M059J (cell line): ENCODE data around the gene DENND1C. TPM values are rescaled to one million over a fixed set of nuclear protein-coding genes. Genes with fewer than 3 reads are reported as not detected.

Experiments used
- DNase-seq: peaks from one replicate; pipeline ENCODE4 v3.0.0-alpha.2; 2012; ENCODE audit warnings: low read depth
- total RNA-seq: library from RNA; depleted of rRNA; stranded (reverse); fragments of >200 nt; shearing (Covaris generic); gene quantifications from 2 replicates; pipeline ENCODE4 v1.2.3, GENCODE V29; 2014; rRNA removed

The DENND1C gene
- total RNA-seq, 1 experiment from 2014 or later: not detected

GRCh38 chr19:6424939-6425731, 56.5 kb downstream of the DENND1C start:
- peak; percentile 100 for DNase-seq

DNA sequence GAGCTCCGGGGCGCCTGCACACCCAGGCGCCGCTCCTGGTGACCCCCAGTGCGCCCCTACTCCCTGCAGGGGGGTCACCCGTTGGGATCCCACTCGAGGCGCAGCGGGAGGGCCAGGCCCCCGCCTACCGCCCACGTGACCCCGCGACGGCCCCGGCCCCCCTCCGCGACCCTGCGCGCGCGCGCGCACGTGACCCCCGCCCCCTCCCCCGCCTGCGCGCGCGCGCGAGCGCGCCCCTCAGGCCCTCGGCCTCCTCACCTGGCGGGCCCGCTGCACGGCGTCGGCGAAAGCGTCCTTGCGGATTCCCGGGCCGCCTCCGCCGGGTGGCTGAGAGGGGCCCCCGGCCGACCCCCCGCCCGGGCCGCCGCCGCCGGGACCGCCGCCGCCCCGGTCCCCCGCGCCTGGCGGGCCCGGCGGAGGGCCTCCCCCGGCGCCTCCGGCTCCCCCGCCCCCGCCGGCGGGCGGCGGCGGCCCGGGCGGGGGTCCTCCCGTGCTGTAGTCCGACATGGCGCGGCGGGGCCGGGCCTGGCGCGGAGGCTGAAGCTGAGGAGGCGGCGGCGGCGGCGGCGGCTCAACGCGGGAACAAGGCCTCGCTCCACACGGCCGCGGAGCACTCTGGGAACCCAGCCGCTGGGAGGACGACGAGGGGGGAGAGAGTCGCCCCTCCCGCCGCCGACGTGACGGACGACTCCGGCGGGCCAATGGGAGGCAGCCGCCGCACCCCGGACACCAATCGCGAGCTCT, 57.2 kb downstream of the DENND1C start, which contains the start of gene KHSRP:
TSS of gene KHSRP (minus strand) at position 617 of the 744 bp plus-strand sequence. CDS start at position 507, 110 bp downstream.
- DNase-seq: no peak

DNA sequence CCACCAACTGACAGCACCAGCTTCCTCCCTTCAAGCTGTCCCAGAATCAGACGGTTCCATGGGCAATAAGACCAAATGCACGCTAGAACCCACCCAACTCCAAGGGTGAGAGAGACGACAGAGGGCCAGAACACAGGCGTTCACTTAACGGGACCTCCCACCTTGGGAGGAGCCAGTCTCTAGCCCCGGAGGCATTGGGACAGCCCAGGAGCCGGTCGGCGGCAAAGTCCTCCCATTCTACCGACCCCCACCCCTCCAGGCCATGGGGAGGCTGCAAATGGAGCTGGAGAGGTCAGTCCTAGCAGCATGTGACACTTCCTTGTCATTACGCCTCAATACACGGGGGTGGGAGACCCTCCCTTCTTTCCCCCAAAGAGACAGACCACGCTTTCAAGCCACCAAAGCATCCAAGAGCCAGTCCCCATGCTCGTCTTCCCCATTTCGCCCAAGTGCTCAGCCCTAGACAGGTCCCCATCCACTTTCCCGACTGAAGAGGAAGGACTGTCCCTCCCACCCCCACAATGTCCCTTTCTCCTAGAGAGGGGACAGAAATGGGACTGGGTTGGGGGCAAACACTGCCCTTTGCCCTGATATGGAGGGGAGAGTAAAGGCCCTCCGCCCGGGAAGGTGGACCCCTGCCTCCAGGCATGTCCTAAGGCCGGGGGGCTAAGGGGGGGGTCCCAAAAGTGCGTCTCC, 57.9 kb downstream of the DENND1C start:
- DNase-seq: peak; percentile 56

DNA sequence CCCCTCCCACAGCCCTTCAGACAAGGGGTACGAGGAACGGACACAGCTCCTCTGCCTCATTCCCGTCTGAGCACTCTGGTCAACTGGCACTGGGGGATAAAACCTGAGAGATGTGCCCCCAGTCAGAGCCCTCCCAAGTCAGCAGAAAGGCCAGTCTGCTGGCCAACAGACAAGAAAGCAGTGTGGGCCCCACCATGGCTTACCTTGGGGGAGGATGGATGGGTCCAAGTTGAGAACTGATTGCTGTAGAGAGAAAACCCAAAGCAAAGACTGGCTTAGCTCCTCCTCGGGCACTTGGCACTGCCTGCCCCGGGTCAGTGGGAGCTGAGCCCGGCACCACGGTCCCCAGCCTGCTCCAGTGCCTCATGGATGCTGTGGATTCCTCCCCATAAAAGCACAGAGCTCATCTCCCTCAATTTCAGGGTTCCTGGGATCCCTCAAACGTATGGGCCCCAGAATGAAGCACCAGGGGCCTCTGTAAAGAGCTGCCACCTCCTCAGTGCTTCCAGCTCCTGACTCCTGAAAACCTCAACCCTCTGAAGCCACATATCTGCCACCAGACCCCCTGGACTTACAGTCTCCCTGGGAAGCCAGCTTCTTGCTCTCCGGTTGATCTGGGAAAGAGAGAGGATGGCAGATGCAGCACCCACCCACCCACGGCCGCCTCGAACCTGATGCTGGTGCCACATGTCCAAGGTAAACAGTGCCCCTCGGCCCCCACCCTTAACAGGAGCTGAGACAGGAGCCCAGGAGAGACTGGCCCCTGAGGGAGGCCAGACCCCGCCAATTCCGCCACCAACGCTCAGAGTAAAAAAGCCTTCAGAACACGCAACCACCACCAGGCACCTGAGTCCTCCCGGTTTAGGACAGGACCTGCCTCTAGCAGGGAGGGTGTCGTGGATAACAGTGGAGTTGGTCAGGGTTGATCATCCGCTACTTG, 60.2 kb downstream of the DENND1C start:
- DNase-seq: no peak

DNA sequence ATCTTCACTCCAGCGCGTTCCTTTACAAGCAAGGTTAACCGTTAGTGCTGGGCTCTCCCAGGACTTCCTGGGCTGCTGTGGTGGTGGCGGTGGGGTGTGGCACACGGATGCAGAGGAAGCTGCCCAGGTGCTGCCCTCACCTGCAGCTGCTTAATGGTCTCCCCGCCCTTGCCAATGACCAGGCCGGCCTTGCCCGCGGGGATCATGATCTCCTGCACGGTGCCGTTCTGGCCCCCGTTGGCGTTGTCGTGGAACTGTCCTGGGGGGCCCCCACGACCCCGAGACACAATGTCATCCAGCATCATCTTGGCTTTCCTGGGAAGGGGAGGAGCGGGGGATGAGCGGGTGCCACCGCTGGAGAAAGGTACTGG, 63.0 kb downstream of the DENND1C start:
- no peak for DNase-seq

DNA sequence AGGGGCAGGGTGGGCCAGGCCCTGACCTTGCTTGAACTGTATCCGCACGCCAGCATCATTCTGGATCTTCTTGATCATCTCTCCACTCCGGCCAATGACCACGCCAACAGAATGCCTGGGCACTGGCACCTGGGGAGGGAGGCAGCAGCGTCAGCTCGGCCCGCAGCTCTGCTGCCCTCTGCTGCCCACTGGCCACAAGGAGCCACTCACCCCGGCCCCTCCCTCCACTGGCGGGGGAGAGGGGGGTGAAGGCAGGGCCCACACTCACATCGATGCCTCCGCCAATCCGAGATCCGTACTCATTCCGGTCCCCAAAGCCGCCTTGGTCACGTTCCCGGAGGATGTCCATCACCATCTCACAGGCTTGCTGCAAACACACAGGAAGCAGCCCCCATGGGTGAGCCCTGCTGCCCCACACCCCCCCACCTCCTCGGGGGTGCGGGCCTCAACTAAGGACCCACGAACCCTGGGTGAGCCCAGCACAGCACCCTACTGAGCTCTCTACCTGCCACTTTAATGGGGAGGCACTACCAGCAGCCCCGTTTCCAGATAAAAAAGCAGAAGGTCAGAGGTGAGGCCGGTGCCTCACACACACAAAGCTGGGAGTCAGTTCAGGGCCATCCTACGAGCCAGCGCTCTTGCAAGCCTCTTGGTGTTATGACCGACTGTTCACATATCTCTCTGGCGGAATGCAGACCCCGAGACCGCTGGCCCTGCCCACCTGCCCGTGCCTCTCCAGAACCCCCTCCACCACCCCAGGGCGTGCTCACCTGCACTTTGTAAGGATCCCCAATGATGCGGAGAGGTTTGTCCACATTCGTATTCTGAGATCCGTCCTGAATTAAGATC, 63.6 kb downstream of the DENND1C start:
- no peak for DNase-seq

Other genes with a start within 250 kb of the DENND1C start
- gene MLLT1, start 201.8 kb downstream of the DENND1C start, total RNA-seq: 15.2 and 22.6 TPM in 2 replicates
- gene ACER1, start 148.2 kb downstream of the DENND1C start, total RNA-seq: not detected in 2 replicates
- gene CLPP, start 120.3 kb downstream of the DENND1C start, total RNA-seq: 114 and 148 TPM in 2 replicates
- gene ALKBH7, start 109.0 kb downstream of the DENND1C start, total RNA-seq: 65.4 and 72.6 TPM in 2 replicates
- 1.2 and 1.3 TPM in 2 replicates for gene PSPN, start 105.9 kb downstream of the DENND1C start, total RNA-seq
- 46.2 and 75.8 TPM in 2 replicates for gene GTF2F1, start 88.6 kb downstream of the DENND1C start, total RNA-seq
- 50.0 and 114 TPM in 2 replicates for gene KHSRP, start 57.0 kb downstream of the DENND1C start, total RNA-seq
- gene SLC25A41, start 48.0 kb downstream of the DENND1C start, total RNA-seq: not detected in 2 replicates
- 25.3 and 39.9 TPM in 2 replicates for gene SLC25A23, start 22.0 kb downstream of the DENND1C start, total RNA-seq
- gene CRB3, start 17.5 kb downstream of the DENND1C start, total RNA-seq: 0.34 TPM in 1 of 2 replicates, not detected in the other
- gene TUBB4A, start 20.5 kb upstream of the DENND1C start, total RNA-seq: 0.20 TPM in 1 of 2 replicates, not detected in the other
- 11.7 and 16.3 TPM in 2 replicates for gene TNFSF9, start 49.2 kb upstream of the DENND1C start, total RNA-seq
- 40.4 and 42.0 TPM in 2 replicates for gene CD70, start 109.4 kb upstream of the DENND1C start, total RNA-seq
- not detected in 2 replicates for gene TNFSF14, start 188.4 kb upstream of the DENND1C start, total RNA-seq
- gene C3, start 238.9 kb upstream of the DENND1C start, total RNA-seq: 4.0 and 5.2 TPM in 2 replicates